Osteoblast (primary cell): ENCODE results near the gene GANAB. TPM values are rescaled to one million over a fixed set of nuclear protein-coding genes. Genes with fewer than 3 reads are reported as not detected.

Experiments used
- DNase-seq: peaks from one replicate; pipeline ENCODE4 v3.0.0; 2011; ENCODE audit warnings: low spot score, mixed read lengths; ENCODE audit not compliant: insufficient read length; ENCODE audit errors: missing footprints
- H2AFZ ChIP-seq: 2 replicates; pipeline ENCODE4 v1.6.0; 2011; ENCODE audit warnings: mild to moderate bottlenecking, low read length
- H3K27ac ChIP-seq: 2 replicates; pipeline ENCODE4 v1.5.1; 2011; ENCODE audit warnings: mild to moderate bottlenecking, low read depth, low read length, moderate library complexity
- H3K27me3 ChIP-seq: 2 replicates; pipeline ENCODE4 v1.6.0; 2012; ENCODE audit warnings: mild to moderate bottlenecking, control low read depth, inconsistent platforms, low read length, moderate library complexity; ENCODE audit not compliant: insufficient read depth
- H3K36me3 ChIP-seq: 2 replicates; pipeline ENCODE4 v1.5.1; 2011; ENCODE audit warnings: mild to moderate bottlenecking, low read length, control low read depth, moderate library complexity; ENCODE audit not compliant: insufficient read depth
- H3K4me1 ChIP-seq: 2 replicates; pipeline ENCODE4 v1.5.1; 2011; ENCODE audit warnings: mild to moderate bottlenecking, low read length, control low read depth, moderate library complexity; ENCODE audit not compliant: insufficient read depth
- H3K4me2 ChIP-seq: 2 replicates; pipeline ENCODE4 v1.6.0; 2011; ENCODE audit warnings: mild to moderate bottlenecking, low read length; ENCODE audit not compliant: insufficient read depth
- H3K4me3 ChIP-seq: fragments of 200-600 bp; sonication (generic); 3 replicates; pipeline ENCODE4 v1.5.1; 2012; ENCODE audit warnings: mild to moderate bottlenecking, low read length, inconsistent platforms; ENCODE audit not compliant: insufficient read depth
- H3K79me2 ChIP-seq: 2 replicates; pipeline ENCODE4 v1.6.0; 2012; ENCODE audit warnings: mild to moderate bottlenecking, low read length, control low read depth, inconsistent platforms; ENCODE audit not compliant: insufficient read depth
- H3K9me3 ChIP-seq: 2 replicates; pipeline ENCODE4 v1.5.1; 2011; ENCODE audit warnings: low read depth, low read length, control low read depth
- H4K20me1 ChIP-seq: 2 replicates; pipeline ENCODE4 v1.6.0; 2012; ENCODE audit warnings: mild to moderate bottlenecking, low read length, control low read depth; ENCODE audit not compliant: insufficient read depth
- CTCF ChIP-seq: IDR thresholded peaks from 2 replicates; pipeline ENCODE4 v1.5.1; 2011; ENCODE audit warnings: mild to moderate bottlenecking, low read depth, low read length, moderate library complexity; ENCODE audit errors: extremely low read depth
- small RNA-seq: library from RNA; depleted of rRNA; stranded (forward); fragments of <200 nt; gene quantifications from one replicate; pipeline ENCODE3, GENCODE V24; 2012
- total RNA-seq: library from RNA; depleted of rRNA; stranded (reverse); fragments of >200 nt; gene quantifications from 2 replicates; pipeline ENCODE4 v1.2.3, GENCODE V29; 2012

Gene GANAB
- total RNA-seq, 1 donor: 242 TPM

GRCh38 chr11:62578541-62578940 lies 67.9 kb downstream of the GANAB start:
- H3K4me2 ChIP-seq: no peak overlapping the region
- H3K27ac ChIP-seq: no peak overlapping the region
- peaks cover 14% of the 10 kb centered on the region for H3K4me1 ChIP-seq
- TF ChIP-seq CTCF: no peak
- no peaks in the 10 kb centered on the region for H3K9me3 ChIP-seq
- peaks cover 30% of the 10 kb centered on the region for H3K36me3 ChIP-seq
- H3K27me3 ChIP-seq: no peaks in the 10 kb centered on the region
- no peak overlapping the region for H2AFZ ChIP-seq
- H3K4me3 ChIP-seq: no peak overlapping the region
- DNase-seq: no peak
- H4K20me1 ChIP-seq: no peaks in the 10 kb centered on the region
- peaks cover 23% of the 10 kb centered on the region for H3K79me2 ChIP-seq

GRCh38 chr11:62577046-62577714 lies 69.2 kb downstream of the GANAB start:
- Histone ChIP-seq H2AFZ (no peak overlapping the region), H3K36me3 (peaks cover 33% of the 10 kb centered on the region), H3K4me2 (no peak overlapping the region), H3K4me3 (no peak overlapping the region), H4K20me1 (peaks cover 11% of the 10 kb centered on the region), H3K79me2 (peaks cover 37% of the 10 kb centered on the region), H3K27ac (no peak overlapping the region), H3K4me1 (peaks cover 18% of the 10 kb centered on the region), H3K9me3 (no peaks in the 10 kb centered on the region), H3K27me3 (no peaks in the 10 kb centered on the region)
- TF ChIP-seq CTCF: no peak
- peak; percentile 14 for DNase-seq

GRCh38 chr11:62575837-62576236 lies 70.6 kb downstream of the GANAB start:
- Histone ChIP-seq H3K79me2 (peaks cover 50% of the 10 kb centered on the region), H3K27ac (no peak overlapping the region), H3K9me3 (no peaks in the 10 kb centered on the region), H3K27me3 (no peaks in the 10 kb centered on the region), H4K20me1 (peaks cover 25% of the 10 kb centered on the region), H3K4me1 (peaks cover 26% of the 10 kb centered on the region), H3K36me3 (peaks cover 38% of the 10 kb centered on the region), H3K4me2 (peak overlapping the region; percentile 72), H2AFZ (no peak overlapping the region), H3K4me3 (peak overlapping the region; percentile 79)
- TF ChIP-seq CTCF: no peak
- no peak for DNase-seq

- DNase-seq: peak; percentile 77
- TF ChIP-seq CTCF: no peak
- H3K4me3 ChIP-seq: peak overlapping the region; percentile 79
- no peaks in the 10 kb centered on the region for H3K9me3 ChIP-seq
- peak overlapping the region; percentile 57 for H2AFZ ChIP-seq
- H3K36me3 ChIP-seq: peaks cover 41% of the 10 kb centered on the region
- peaks cover 26% of the 10 kb centered on the region for H3K4me1 ChIP-seq
- peaks cover 29% of the 10 kb centered on the region for H4K20me1 ChIP-seq
- H3K79me2 ChIP-seq: peaks cover 57% of the 10 kb centered on the region
- H3K4me2 ChIP-seq: peak overlapping the region; percentile 72
- H3K27me3 ChIP-seq: no peaks in the 10 kb centered on the region
- peak overlapping the region; percentile 88 for H3K27ac ChIP-seq
Observed at GRCh38 chr11:62575156-62575555, 71.3 kb downstream of the GANAB start.

Small RNAs within 50 kb of the gene (small RNA-seq; reads per million reads assigned to genes)
- gene AP001458.1: not detected
- not detected for gene SNORA57

Other genes with a start within 250 kb of the GANAB start
- gene SCGB1A1, start 227.6 kb downstream of the GANAB start, total RNA-seq: not detected in 2 replicates
- 646 and 720 TPM in 2 replicates for gene AHNAK, start 99.8 kb downstream of the GANAB start, total RNA-seq
- gene EEF1G, start 72.7 kb downstream of the GANAB start, total RNA-seq: 1,004 and 1,049 TPM in 2 replicates
- gene TUT1, start 55.1 kb downstream of the GANAB start, total RNA-seq: 6.5 and 7.6 TPM in 2 replicates
- 102 and 105 TPM in 2 replicates for gene MTA2, start 44.7 kb downstream of the GANAB start, total RNA-seq
- gene EML3, start 33.8 kb downstream of the GANAB start, total RNA-seq: 26.4 and 29.5 TPM in 2 replicates
- gene ROM1, start 33.4 kb downstream of the GANAB start, total RNA-seq: 6.5 TPM in 2 replicates
- 27.1 and 30.8 TPM in 2 replicates for gene B3GAT3, start 24.6 kb downstream of the GANAB start, total RNA-seq
- gene INTS5, start 6.7 kb upstream of the GANAB start, total RNA-seq: 19.2 and 20.6 TPM in 2 replicates
- 13.3 and 17.4 TPM in 2 replicates for gene C11orf98, start 18.6 kb upstream of the GANAB start, total RNA-seq
- gene CSKMT, start 18.7 kb upstream of the GANAB start, total RNA-seq: 6.2 and 11.2 TPM in 2 replicates
- 4.4 and 5.8 TPM in 2 replicates for gene UQCC3, start 25.1 kb upstream of the GANAB start, total RNA-seq
- gene LBHD1, start 25.7 kb upstream of the GANAB start, total RNA-seq: 7.6 and 8.0 TPM in 2 replicates
- gene UBXN1, start 32.5 kb upstream of the GANAB start, total RNA-seq: 98.1 and 107 TPM in 2 replicates
- gene LRRN4CL, start 42.9 kb upstream of the GANAB start, total RNA-seq: 9.1 and 13.8 TPM in 2 replicates
- gene BSCL2, start 60.8 kb upstream of the GANAB start, total RNA-seq: 63.6 and 67.7 TPM in 2 replicates
- gene GNG3, start 61.1 kb upstream of the GANAB start, total RNA-seq: not detected in 2 replicates
- 13.0 and 18.8 TPM in 2 replicates for gene HNRNPUL2, start 80.8 kb upstream of the GANAB start, total RNA-seq
- gene TTC9C, start 81.9 kb upstream of the GANAB start, total RNA-seq: 34.0 and 35.9 TPM in 2 replicates
- 13.0 TPM in 2 replicates for gene ZBTB3, start 107.5 kb upstream of the GANAB start, total RNA-seq
- gene POLR2G, start 115.0 kb upstream of the GANAB start, total RNA-seq: 48.3 and 57.9 TPM in 2 replicates
- 21.2 and 22.1 TPM in 2 replicates for gene TAF6L, start 124.8 kb upstream of the GANAB start, total RNA-seq
- gene TMEM179B, start 140.8 kb upstream of the GANAB start, total RNA-seq: 37.4 and 51.4 TPM in 2 replicates
- gene TMEM223, start 145.4 kb upstream of the GANAB start, total RNA-seq: 9.0 and 11.5 TPM in 2 replicates
- 25.6 and 31.1 TPM in 2 replicates for gene NXF1, start 158.8 kb upstream of the GANAB start, total RNA-seq
- 35.8 and 40.7 TPM in 2 replicates for gene STX5, start 185.4 kb upstream of the GANAB start, total RNA-seq
- not detected in 2 replicates for gene TEX54, start 186.2 kb upstream of the GANAB start, total RNA-seq
- gene WDR74, start 193.0 kb upstream of the GANAB start, total RNA-seq: 31.2 and 34.0 TPM in 2 replicates
- gene SLC3A2, start 234.3 kb upstream of the GANAB start, total RNA-seq: 217 and 259 TPM in 2 replicates